CD4-positive, alpha-beta T cell (primary cell): ENCODE measurements around the gene KCNB1. TPM values are rescaled to one million over a fixed set of nuclear protein-coding genes. Genes with fewer than 3 reads are reported as not detected.

Experiments used
- ATAC-seq: fragments of 200-7000 bp; cut with Tn5 transposase; one replicate; pipeline ENCODE4 v1.10.0; 2022; ENCODE audit warnings: mild to moderate bottlenecking; ENCODE audit not compliant: poor library complexity
- CTCF ChIA-PET: fragments of 350-600 bp; sonication (Branson Sonifier 250); formaldehyde crosslinking; loops from one replicate; lab custom pipeline; 2021; ENCODE audit warnings: antibody characterized with exemption, inconsistent platforms; lab: Charles Lee
- POLR2A ChIA-PET: fragments of 350-600 bp; sonication (Branson Sonifier 250); formaldehyde crosslinking; loops from one replicate; lab custom pipeline; 2021; ENCODE audit warnings: antibody characterized with exemption, inconsistent platforms; lab: Charles Lee
- DNase-seq, 14 experiments: peaks; one replicate each; pipeline ENCODE4 v3.0.0-alpha.2; 2013 to 2020; ENCODE audit warnings: mixed read lengths in 2 of 14
- H3K27ac ChIP-seq, 2 donors: one replicate each; pipeline versions ENCODE4 v1.5.1 to v1.7.0; 2013; ENCODE audit warnings: low read length in 2 of 2, low read depth in 1 of 2, mild to moderate bottlenecking in 1 of 2
- H3K27me3 ChIP-seq, 2 experiments: 1 replicate in 1 of 2; 2 replicates in 1 of 2; pipeline versions ENCODE4 v1.6.1 to v1.7.0; 2013; ENCODE audit warnings: low read length in 2 of 2, control low read depth in 1 of 2, mild to moderate bottlenecking in 1 of 2, moderate library complexity in 1 of 2; ENCODE audit not compliant: insufficient read depth in 2 of 2, control insufficient read depth in 1 of 2
- H3K36me3 ChIP-seq: one replicate; pipeline ENCODE4 v1.6.1; 2013; ENCODE audit warnings: low read length, control low read depth; ENCODE audit not compliant: insufficient read depth
- H3K4me1 ChIP-seq: one replicate; pipeline ENCODE4 v1.6.1; 2013; ENCODE audit warnings: low read length, control low read depth; ENCODE audit not compliant: insufficient read depth
- H3K4me3 ChIP-seq: one replicate; pipeline ENCODE4 v1.5.1; 2013; ENCODE audit warnings: mild to moderate bottlenecking, low read length, moderate library complexity
- H3K9me3 ChIP-seq, 2 experiments: 1 replicate in 1 of 2; 2 replicates in 1 of 2; pipeline versions ENCODE4 v1.6.1 to v1.7.0; 2013; ENCODE audit warnings: low read length in 2 of 2, mild to moderate bottlenecking in 2 of 2, control low read depth in 1 of 2, moderate library complexity in 1 of 2; ENCODE audit not compliant: control insufficient read depth in 1 of 2, insufficient read depth in 1 of 2
- H3K27ac Mint-ChIP-seq: one replicate; pipeline ENCODE4 v1.8.0; 2020; ENCODE audit warnings: mixed read lengths
- H3K27me3 Mint-ChIP-seq: one replicate; pipeline ENCODE4 v1.8.0; 2021; ENCODE audit warnings: mixed read lengths
- H3K36me3 Mint-ChIP-seq: one replicate; pipeline ENCODE4 v1.8.0; 2021; ENCODE audit warnings: low read depth, mixed read lengths
- H3K4me1 Mint-ChIP-seq: one replicate; pipeline ENCODE4 v1.8.0; 2021; ENCODE audit warnings: low read depth, mixed read lengths
- H3K4me3 Mint-ChIP-seq: one replicate; pipeline ENCODE4 v1.8.0; 2020; ENCODE audit warnings: mild to moderate bottlenecking, mixed read lengths
- H3K9me3 Mint-ChIP-seq: one replicate; pipeline ENCODE4 v1.8.0; 2020; ENCODE audit warnings: mixed read lengths
- CTCF ChIP-seq: fragments of 200-600 bp; IDR thresholded peaks from one replicate; pipeline ENCODE4 v1.8.0; 2022; ENCODE audit warnings: antibody characterized with exemption, mild to moderate bottlenecking
- intact Hi-C, 2 experiments: fragments of 100-400 bp; cut with DNase I in 1 of 2; cut with micrococcal nuclease in 1 of 2; formaldehyde crosslinking; loops; one replicate each; pipeline versions ENCODE4 v1.15.1 to v1.9.0; 2023 to 2025; cut with DNase I, micrococcal nuclease
- total RNA-seq, 174 experiments: library from RNA in 2 of 174; stranded (reverse) in 2 of 174; gene quantifications; one replicate each; pipeline ENCODE4 v1.2.3 and lab custom pipeline; 2021 to 2026

The KCNB1 gene
- total RNA-seq, 2 experiments from 2014 or later, result 0.06 to 0.08 TPM

GRCh38 chr20:49464556-49464955, 17.9 kb downstream of the KCNB1 start:
- Histone ChIP-seq H3K9me3 (no peaks in the 10 kb centered on the region), H3K36me3 (no peaks in the 10 kb centered on the region), H3K4me1 (peaks cover 2% of the 10 kb centered on the region), H3K27me3 (peaks cover 4 to 5% of the 10 kb centered on the region in 2 experiments), H3K4me3 (no peak overlapping the region), H3K27ac (no peak overlapping the region)
- ChIA-PET CTCF (no interaction called here), POLR2A (no interaction called here)
- TF ChIP-seq CTCF, result no peak
- Mint-ChIP-seq H3K4me1 (no peaks in the 10 kb centered on the region), H3K36me3 (no peaks in the 10 kb centered on the region), H3K27me3 (peaks cover 38% of the 10 kb centered on the region), H3K27ac (no peak overlapping the region), H3K4me3 (no peak overlapping the region), H3K9me3 (no peaks in the 10 kb centered on the region)
- DNase-seq, result no peak
- intact Hi-C loops, result no loop called here
- no peak for ATAC-seq

GRCh38 chr20:49462626-49463025, 19.8 kb downstream of the KCNB1 start:
- Histone ChIP-seq H3K27me3 (peaks cover 0 to 8% of the 10 kb centered on the region in 2 experiments), H3K27ac (no peak overlapping the region), H3K36me3 (no peaks in the 10 kb centered on the region), H3K4me1 (no peaks in the 10 kb centered on the region), H3K4me3 (no peak overlapping the region), H3K9me3 (no peaks in the 10 kb centered on the region)
- POLR2A ChIA-PET, result no interaction called here
- Mint-ChIP-seq H3K4me1 (no peaks in the 10 kb centered on the region), H3K4me3 (no peak overlapping the region), H3K9me3 (no peaks in the 10 kb centered on the region), H3K27me3 (peaks cover 31% of the 10 kb centered on the region), H3K36me3 (no peaks in the 10 kb centered on the region), H3K27ac (no peak overlapping the region)
- TF ChIP-seq CTCF, result no peak
- CTCF ChIA-PET, result no interaction called here
- DNase-seq, result no peak
- intact Hi-C loops, result no loop called here
- no peak for ATAC-seq

DNA sequence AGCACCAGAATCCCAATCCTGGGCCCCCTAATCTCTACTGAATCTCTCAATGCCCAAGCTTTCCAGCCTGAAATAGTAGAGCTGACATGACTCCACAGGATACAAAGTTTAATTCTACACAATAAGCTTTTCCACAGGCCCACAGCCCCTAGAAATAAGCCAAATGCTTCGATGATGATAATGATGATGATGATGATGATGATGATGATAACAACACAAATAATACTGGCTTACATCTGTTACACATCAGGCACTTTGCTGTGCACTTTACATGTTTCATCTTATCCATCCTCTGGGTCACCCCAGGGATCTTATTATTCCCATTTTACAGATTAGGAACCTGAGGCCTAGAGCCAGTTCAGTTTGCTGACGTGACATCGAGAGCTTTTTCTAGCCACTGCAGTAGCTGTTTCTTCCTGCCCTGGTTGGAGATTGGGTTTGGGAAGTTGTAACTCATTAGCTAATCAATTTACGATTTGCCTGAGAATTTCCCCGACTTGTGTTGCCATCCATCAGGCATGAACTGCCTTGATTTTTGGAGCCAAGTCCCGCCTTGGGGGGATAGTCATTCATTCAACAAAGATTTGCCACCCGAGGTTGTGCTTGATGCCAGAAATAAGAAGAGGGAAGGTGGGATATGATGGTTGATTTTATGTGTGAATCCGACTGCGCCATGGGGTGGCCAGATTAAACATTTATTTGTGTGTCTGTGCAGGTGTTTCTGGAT, 20.4 kb downstream of the KCNB1 start:
- Histone ChIP-seq H3K4me3 (no peak overlapping the region), H3K4me1 (no peaks in the 10 kb centered on the region), H3K9me3 (no peaks in the 10 kb centered on the region), H3K27ac (no peak overlapping the region), H3K27me3 (peaks cover 0 to 8% of the 10 kb centered on the region in 2 experiments), H3K36me3 (no peaks in the 10 kb centered on the region)
- ChIA-PET CTCF (no interaction called here), POLR2A (no interaction called here)
- Mint-ChIP-seq H3K27me3 (peaks cover 25% of the 10 kb centered on the region), H3K9me3 (no peaks in the 10 kb centered on the region), H3K27ac (no peak overlapping the region), H3K4me1 (no peaks in the 10 kb centered on the region), H3K36me3 (no peaks in the 10 kb centered on the region), H3K4me3 (no peak overlapping the region)
- DNase-seq, result no peak
- TF ChIP-seq CTCF, result no peak
- ATAC-seq, result no peak
- intact Hi-C loops, result no loop called here
